ENCODE data around the gene RPA4.

The RPA4 gene

GRCh38 chrX:96861661-96862060 is 22.0 kb upstream of the RPA4 start:
- Histone ChIP-seq H3K4me1 (ENCODE audit: control insufficient read depth, insufficient read depth, low read length) (no peaks in the 10 kb centered on the region; the same call in 1 of the 2 replicates), H3K9me3 (ENCODE audit: control insufficient read depth, insufficient read depth, low read length) (no peaks in the 10 kb centered on the region), H3K27me3 (ENCODE audit: control insufficient read depth, insufficient read depth, low read length) (no peaks in the 10 kb centered on the region), H3K36me3 (ENCODE audit: control insufficient read depth, insufficient read depth, low read length) (no peaks in the 10 kb centered on the region), H3K9ac (ENCODE audit: low read depth, low read length) (no peak overlapping the region), H3K4me3 (ENCODE audit: low read depth, low read length) (no peak overlapping the region), H3K27ac (ENCODE audit: low read depth, low read length) (no peak overlapping the region)

GRCh38 chrX:96884027-96884426 is 319 bp downstream of the RPA4 start:
- Histone ChIP-seq H3K36me3 (ENCODE audit: control insufficient read depth, insufficient read depth, low read length) (no peaks in the 10 kb centered on the region), H3K4me1 (ENCODE audit: control insufficient read depth, insufficient read depth, low read length) (peaks cover 3% of the 10 kb centered on the region; the same call in 1 of the 2 replicates), H3K27ac (ENCODE audit: low read depth, low read length) (no peak overlapping the region), H3K4me3 (ENCODE audit: low read depth, low read length) (no peak overlapping the region), H3K27me3 (ENCODE audit: control insufficient read depth, insufficient read depth, low read length) (no peaks in the 10 kb centered on the region), H3K9me3 (ENCODE audit: control insufficient read depth, insufficient read depth, low read length) (no peaks in the 10 kb centered on the region), H3K9ac (ENCODE audit: low read depth, low read length) (no peak overlapping the region)

- Histone ChIP-seq H3K27me3 (ENCODE audit: control insufficient read depth, insufficient read depth, low read length) (no peaks in the 10 kb centered on the region), H3K36me3 (ENCODE audit: control insufficient read depth, insufficient read depth, low read length) (no peaks in the 10 kb centered on the region), H3K4me3 (ENCODE audit: low read depth, low read length) (no peak overlapping the region), H3K4me1 (ENCODE audit: control insufficient read depth, insufficient read depth, low read length) (peaks cover 3% of the 10 kb centered on the region; the same call in 1 of the 2 replicates), H3K27ac (ENCODE audit: low read depth, low read length) (no peak overlapping the region), H3K9me3 (ENCODE audit: control insufficient read depth, insufficient read depth, low read length) (no peaks in the 10 kb centered on the region), H3K9ac (ENCODE audit: low read depth, low read length) (no peak overlapping the region)
These were observed 6.0 kb downstream of the RPA4 start for GRCh38 chrX:96889726-96890125.

DNA sequence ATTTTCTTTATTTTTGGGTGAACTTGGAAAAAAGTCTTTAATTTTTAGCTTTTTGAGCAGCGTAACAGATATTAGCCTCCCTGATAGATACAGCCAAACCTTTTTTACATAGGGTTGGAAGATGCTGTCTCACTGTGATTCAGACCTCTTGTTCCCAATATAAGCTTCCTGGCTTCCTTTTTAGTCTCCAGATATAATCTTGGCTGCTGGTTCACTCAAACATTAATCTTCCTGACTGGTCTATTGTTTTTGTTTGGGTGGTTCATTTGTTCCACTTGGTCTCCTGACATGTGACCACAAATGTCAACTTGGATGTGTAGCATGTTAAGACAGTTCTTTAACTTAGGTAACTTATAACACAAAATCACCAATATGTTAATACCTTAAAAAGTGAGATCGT is 23.0 kb downstream of the RPA4 start:
- Histone ChIP-seq H3K4me3 (ENCODE audit: low read depth, low read length) (no peak overlapping the region), H3K27me3 (ENCODE audit: control insufficient read depth, insufficient read depth, low read length) (no peaks in the 10 kb centered on the region), H3K27ac (ENCODE audit: low read depth, low read length) (no peak overlapping the region), H3K4me1 (ENCODE audit: control insufficient read depth, insufficient read depth, low read length) (peaks cover 5% of the 10 kb centered on the region; the same call in 1 of the 2 replicates), H3K9me3 (ENCODE audit: control insufficient read depth, insufficient read depth, low read length) (no peaks in the 10 kb centered on the region), H3K36me3 (ENCODE audit: control insufficient read depth, insufficient read depth, low read length) (no peaks in the 10 kb centered on the region), H3K9ac (ENCODE audit: low read depth, low read length) (no peak overlapping the region)

GRCh38 chrX:96907516-96908272 is 24.0 kb downstream of the RPA4 start:
- Histone ChIP-seq H3K27me3 (ENCODE audit: control insufficient read depth, insufficient read depth, low read length) (no peaks in the 10 kb centered on the region), H3K36me3 (ENCODE audit: control insufficient read depth, insufficient read depth, low read length) (no peaks in the 10 kb centered on the region), H3K4me1 (ENCODE audit: control insufficient read depth, insufficient read depth, low read length) (peaks cover 5% of the 10 kb centered on the region; the same call in 1 of the 2 replicates)

DNA sequence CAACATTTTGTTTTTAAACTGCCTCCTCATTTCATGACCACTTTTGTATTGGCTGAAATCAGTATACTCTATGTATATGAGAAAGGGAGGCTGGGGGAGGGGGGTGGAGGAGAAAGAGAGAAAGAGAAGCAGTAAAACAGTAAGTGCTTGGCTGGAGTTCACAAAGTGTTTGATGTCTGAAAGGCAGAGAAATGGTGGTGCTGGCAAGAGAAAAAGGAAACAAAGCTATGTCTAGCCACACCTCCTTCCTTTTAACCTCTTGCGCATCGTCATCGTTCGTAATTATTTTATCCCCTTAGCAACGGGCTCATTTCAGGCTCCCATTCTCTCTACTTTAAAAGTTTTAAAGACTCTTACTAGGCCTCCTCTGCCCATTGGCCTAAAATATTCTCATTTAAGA is 25.6 kb downstream of the RPA4 start:
- Histone ChIP-seq H3K27ac (ENCODE audit: low read depth, low read length) (no peak overlapping the region), H3K9me3 (ENCODE audit: control insufficient read depth, insufficient read depth, low read length) (no peaks in the 10 kb centered on the region), H3K4me1 (ENCODE audit: control insufficient read depth, insufficient read depth, low read length) (peaks cover 5% of the 10 kb centered on the region; the same call in 1 of the 2 replicates), H3K27me3 (ENCODE audit: control insufficient read depth, insufficient read depth, low read length) (no peaks in the 10 kb centered on the region), H3K9ac (ENCODE audit: low read depth, low read length) (no peak overlapping the region), H3K36me3 (ENCODE audit: control insufficient read depth, insufficient read depth, low read length) (no peaks in the 10 kb centered on the region), H3K4me3 (ENCODE audit: low read depth, low read length) (no peak overlapping the region)

More at GRCh38 chrX:96907516-96908272, 24.0 kb downstream of the RPA4 start:
- Histone ChIP-seq H3K9ac (ENCODE audit: low read depth, low read length) (no peak overlapping the region), H3K27ac (ENCODE audit: low read depth, low read length) (no peak overlapping the region), H3K4me3 (ENCODE audit: low read depth, low read length) (no peak overlapping the region), H3K9me3 (ENCODE audit: control insufficient read depth, insufficient read depth, low read length) (no peaks in the 10 kb centered on the region)

DNA sequence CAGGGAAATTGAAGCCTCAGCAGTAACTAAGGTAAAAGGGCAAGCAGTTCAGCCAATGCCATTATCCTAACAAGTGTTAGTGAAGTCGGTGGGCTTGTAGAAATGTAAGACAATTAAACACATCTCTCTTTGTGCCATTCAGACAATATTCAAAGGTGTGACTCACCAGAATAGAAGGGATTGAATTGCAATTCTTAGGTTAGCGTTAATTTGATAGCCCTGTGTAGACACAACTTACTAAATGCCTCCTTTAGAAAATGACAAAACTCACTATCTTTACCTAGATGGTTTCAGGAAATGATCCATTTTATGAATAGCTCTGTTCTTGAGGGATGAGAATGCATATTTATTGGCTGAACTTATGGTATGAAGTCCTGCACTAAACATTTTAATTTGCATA is 35.2 kb downstream of the RPA4 start:
- Histone ChIP-seq H3K36me3 (ENCODE audit: control insufficient read depth, insufficient read depth, low read length) (no peaks in the 10 kb centered on the region), H3K9ac (ENCODE audit: low read depth, low read length) (no peak overlapping the region), H3K9me3 (ENCODE audit: control insufficient read depth, insufficient read depth, low read length) (no peaks in the 10 kb centered on the region), H3K4me1 (ENCODE audit: control insufficient read depth, insufficient read depth, low read length) (peaks cover 20% of the 10 kb centered on the region; the same call in 1 of the 2 replicates), H3K4me3 (ENCODE audit: low read depth, low read length) (no peak overlapping the region), H3K27me3 (ENCODE audit: control insufficient read depth, insufficient read depth, low read length) (no peaks in the 10 kb centered on the region), H3K27ac (ENCODE audit: low read depth, low read length) (no peak overlapping the region)

GRCh38 chrX:96919672-96920071 is 36.0 kb downstream of the RPA4 start:
- no peak overlapping the region for H3K27ac ChIP-seq (ENCODE audit: low read depth, low read length)
- no peak overlapping the region for H3K9ac ChIP-seq (ENCODE audit: low read depth, low read length)
- no peaks in the 10 kb centered on the region for H3K27me3 ChIP-seq (ENCODE audit: control insufficient read depth, insufficient read depth, low read length)
- H3K9me3 ChIP-seq (ENCODE audit: control insufficient read depth, insufficient read depth, low read length): no peaks in the 10 kb centered on the region
- H3K36me3 ChIP-seq (ENCODE audit: control insufficient read depth, insufficient read depth, low read length): no peaks in the 10 kb centered on the region
- peaks cover 20% of the 10 kb centered on the region; the same call in 1 of the 2 replicates for H3K4me1 ChIP-seq (ENCODE audit: control insufficient read depth, insufficient read depth, low read length)
- H3K4me3 ChIP-seq (ENCODE audit: low read depth, low read length): no peak overlapping the region

DNA sequence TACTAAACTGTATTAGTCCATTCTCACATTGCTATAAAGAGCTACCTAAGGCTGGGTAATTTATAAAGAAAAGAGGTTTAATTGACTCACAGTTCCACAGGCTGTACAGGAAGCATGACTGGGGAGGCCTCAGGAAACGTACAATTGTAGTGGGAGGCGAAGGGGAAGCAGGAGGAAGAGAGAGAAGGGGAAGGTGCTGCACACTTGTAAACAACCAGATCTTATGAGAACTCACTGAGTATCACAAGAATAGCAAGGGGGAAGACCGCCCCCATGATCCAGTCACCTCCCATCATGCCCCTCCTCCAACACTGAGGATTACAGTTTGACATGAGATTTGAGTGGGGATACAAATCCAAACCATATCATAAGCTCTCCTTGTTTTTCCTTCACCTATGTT is 40.9 kb downstream of the RPA4 start:
- Histone ChIP-seq H3K9me3 (ENCODE audit: control insufficient read depth, insufficient read depth, low read length) (no peaks in the 10 kb centered on the region), H3K4me3 (ENCODE audit: low read depth, low read length) (no peak overlapping the region), H3K36me3 (ENCODE audit: control insufficient read depth, insufficient read depth, low read length) (no peaks in the 10 kb centered on the region), H3K9ac (ENCODE audit: low read depth, low read length) (no peak overlapping the region), H3K4me1 (ENCODE audit: control insufficient read depth, insufficient read depth, low read length) (peaks cover 13% of the 10 kb centered on the region; the same call in 1 of the 2 replicates), H3K27me3 (ENCODE audit: control insufficient read depth, insufficient read depth, low read length) (no peaks in the 10 kb centered on the region), H3K27ac (ENCODE audit: low read depth, low read length) (no peak overlapping the region)

GRCh38 chrX:96929036-96929435 is 45.3 kb downstream of the RPA4 start:
- Histone ChIP-seq H3K27ac (ENCODE audit: low read depth, low read length) (no peak overlapping the region), H3K9ac (ENCODE audit: low read depth, low read length) (no peak overlapping the region), H3K36me3 (ENCODE audit: control insufficient read depth, insufficient read depth, low read length) (no peaks in the 10 kb centered on the region), H3K4me1 (ENCODE audit: control insufficient read depth, insufficient read depth, low read length) (peaks cover 8% of the 10 kb centered on the region; the same call in 1 of the 2 replicates), H3K9me3 (ENCODE audit: control insufficient read depth, insufficient read depth, low read length) (no peaks in the 10 kb centered on the region), H3K4me3 (ENCODE audit: low read depth, low read length) (no peak overlapping the region), H3K27me3 (ENCODE audit: control insufficient read depth, insufficient read depth, low read length) (no peaks in the 10 kb centered on the region)

Data from HUES48 (cell line).